HTERT RPE-1 (cell line): ENCODE data around the gene RXRA.

Source experiments
- in situ Hi-C: fragments of 300-500 bp; cut with MboI; formaldehyde crosslinking; loops from 4 replicates; pipeline ENCODE4 v1.14.3; 2020; ENCODE audit warnings: low sequenced_read_pairs

Gene RXRA

DNA sequence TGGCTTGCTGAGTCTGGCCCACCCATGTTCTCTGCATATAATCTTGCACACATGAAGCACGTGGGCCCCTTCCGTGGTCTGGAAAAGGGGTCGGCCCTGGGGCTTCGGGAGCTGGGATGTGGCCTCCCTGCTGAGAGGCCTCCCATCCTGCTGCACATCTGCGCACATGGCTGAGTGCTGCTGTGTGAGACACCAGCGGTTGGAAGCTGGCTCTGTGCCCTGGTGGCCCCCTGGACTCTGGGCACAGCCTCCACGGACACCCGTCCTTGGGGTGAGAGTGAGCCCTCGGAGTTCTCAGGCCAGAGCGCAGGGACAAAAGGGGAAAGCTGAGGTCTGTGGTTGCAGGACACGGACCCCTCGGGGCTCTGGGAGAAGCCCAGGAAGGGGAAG, 115.8 kb downstream of the RXRA start:
- in situ Hi-C loops = no loop called here

DNA sequence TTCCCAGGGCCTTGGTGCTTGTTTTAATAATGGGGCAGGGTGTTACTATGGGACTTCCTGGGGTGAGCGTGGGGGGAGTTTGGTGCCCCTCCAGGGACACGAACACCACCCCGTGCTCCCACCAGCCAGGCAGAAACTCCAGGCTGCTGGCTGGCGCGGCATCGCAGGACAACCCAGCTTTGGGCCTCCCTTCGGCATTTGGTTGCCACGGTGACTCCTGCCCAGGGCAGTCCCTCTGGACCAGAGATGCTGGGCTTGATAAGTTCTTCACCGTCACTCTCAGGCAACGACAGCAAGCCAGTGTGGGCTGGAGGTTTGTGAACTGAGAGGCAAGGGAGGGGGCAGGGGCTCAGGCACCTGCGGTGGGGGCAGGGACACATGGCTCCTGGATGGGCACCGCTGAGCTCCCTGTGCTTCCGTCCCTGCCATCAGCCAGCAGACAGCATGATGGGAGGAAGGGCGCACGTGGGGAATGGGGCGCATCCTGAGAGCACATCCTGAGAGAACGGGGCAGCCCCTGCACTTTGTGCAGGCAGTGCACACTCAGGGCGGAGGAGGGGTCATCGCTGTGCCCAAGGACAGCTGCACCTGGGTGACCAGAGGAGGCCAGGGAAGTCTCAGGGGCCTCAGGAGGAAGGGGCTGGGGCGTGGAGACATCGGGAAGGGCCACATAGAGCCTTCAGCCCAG, 116.4 kb downstream of the RXRA start:
- in situ Hi-C loops = no loop called here

DNA sequence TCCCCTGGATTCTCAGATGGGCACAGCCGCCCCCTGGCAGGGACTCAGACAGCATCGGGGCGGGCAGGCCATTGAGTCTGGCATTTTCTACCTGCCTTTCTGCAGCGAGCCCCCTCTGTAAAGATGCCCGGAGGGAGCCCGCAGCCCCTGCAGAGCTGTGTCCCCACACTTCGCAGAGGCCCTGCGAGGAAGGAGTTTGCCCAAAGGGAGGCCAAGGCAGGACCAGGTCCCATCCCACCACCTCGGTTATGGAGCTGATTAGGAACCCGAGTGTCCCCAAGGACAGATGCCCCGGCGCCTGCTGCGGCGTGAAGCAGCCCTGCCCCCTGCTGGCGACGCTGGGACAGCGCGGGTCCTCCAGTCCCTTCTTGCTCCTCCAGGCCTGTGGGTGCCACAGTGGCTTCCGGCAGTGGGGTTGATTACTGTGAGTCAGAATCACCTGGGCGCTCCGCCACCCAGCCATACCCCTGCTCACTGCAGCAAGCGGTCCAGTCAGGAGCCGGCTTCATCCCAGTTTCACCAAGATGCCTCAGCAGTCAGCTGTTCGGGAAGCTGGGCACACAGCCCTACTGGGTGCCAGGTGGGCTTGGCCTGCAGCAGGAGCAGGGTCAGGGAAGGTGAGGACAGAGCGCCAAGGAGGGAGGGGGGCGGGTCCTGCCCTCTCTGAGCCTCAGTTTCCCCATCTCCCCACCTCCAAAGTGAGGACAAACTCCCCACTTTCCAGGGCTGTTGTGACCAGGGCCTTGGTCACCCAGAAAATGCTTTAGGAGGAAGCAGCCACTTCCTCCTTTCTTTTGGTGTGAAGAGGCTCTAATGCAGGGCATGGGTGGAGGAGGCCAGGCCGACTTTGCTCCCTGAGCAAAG, 117.2 kb downstream of the RXRA start:
- in situ Hi-C loops = no loop called here

DNA sequence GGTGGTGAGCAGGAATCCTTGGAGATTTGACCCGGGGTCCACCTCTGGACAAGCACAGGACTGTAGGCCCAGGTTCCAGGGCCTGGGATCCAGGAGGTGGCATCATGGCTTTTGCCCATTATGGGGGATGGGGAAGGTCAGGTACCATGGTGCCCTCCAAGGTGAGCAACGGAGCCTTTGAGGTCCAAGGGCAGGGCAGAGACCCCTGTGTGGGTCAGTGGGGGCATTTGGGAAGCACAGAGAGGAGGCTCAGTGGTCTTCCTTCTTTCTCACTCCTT, 117.7 kb downstream of the RXRA start:
- in situ Hi-C loops = no loop called here

DNA sequence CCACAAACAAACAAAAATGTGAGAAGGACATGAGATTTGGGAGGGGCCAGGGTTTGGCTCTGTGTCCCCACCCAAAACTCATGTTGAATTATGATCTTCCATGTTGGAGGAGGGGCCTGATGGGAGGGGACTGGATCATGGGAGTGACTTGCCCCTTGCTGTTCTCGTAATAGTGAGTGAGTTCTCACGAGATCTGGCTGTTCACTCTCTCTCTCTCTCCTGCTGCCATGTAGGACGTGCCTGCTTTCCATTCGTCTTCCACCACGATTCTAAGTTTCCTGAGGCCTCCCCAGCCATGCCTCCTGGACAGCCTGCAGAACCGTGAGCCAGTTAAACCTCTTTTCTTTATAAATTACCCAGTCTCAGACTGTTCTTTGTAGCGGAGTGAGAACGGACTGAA, 118.7 kb downstream of the RXRA start:
- in situ Hi-C loops = no loop called here

DNA sequence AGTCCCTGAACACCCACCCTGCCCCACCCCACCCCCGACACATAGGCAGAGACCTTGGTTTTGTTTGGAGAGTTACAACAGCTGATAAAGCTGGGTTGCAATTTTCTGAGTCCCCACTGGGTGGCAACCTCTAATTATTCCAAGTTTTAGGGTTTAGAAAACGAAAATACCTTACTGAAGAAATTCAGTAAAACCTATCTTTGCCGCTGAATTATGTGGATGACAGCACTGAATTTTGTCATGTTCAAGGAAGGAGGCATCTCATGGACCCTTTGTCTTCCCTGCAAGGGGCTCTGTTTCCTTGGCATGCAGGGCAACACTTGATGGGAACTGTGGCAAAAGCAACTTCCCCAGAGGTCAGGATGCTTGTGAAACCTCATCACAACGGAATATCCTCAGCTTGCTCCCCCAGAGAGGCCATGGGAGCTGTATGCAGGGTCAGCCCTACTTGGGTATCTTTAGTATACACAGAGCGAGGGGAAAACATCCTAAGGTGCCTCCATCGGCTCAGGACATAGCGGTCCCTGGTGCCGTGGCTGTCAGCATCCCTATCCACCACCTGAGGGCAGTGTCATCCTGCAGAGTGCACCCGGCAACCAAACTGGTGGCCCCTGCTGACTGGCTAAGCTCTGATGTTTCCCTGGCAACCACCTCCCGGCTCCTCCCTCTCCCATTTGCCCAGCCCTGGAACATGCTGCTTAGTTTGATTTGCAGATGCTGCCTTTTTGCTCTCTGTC, 123.1 kb downstream of the RXRA start:
- in situ Hi-C loops = no loop called here

DNA sequence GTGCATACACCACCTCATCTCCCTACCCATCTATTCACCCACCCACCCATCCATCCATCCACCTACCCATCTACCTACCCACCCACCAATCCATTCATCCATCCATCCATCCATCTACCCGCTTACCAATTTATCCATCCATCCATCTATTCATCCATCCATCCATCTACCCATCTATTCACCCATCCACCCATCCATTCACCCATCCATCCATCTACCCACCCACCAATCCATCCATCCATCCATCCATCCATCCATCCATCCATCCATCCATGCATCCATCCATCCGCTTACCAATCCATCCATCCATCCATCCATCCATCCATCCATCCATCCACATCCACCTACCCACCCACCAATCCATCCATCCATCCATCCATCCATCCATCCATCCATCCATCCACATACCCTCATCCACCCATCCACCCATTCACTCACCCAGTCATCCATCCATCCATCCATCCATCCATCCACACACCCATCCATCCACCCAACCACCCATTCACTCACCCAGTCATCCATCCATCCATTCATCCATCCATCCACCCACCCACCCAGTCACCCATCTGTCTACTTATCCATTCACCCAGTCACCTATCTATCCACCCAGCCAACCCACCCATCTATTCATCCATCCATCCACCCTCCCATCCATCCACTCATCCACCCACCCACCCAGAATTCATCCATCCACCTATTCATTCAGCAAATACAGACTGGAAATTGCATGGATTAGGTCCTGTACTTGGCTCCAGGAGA, 125.6 kb downstream of the RXRA start:
- in situ Hi-C loops = no loop called here

DNA sequence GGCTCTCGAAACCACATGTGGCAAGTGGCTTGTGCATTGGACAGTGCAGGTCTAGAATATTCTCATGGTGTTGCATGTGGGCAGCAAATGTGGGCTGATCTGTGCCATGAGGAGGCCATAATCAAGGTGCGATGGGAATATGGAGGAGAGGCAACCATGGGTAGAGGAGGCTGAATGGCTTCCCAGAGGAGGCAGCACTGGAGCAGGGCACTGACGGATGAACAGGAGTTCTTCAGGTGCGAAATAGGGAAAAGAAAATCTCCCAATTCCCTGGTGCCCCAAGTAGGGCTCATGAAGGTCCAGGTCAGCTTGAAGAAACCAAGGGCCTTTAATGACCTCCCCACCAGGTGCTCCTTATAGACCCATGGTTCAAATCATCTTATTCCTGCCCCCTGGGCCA, 126.5 kb downstream of the RXRA start:
- in situ Hi-C loops = no loop called here

DNA sequence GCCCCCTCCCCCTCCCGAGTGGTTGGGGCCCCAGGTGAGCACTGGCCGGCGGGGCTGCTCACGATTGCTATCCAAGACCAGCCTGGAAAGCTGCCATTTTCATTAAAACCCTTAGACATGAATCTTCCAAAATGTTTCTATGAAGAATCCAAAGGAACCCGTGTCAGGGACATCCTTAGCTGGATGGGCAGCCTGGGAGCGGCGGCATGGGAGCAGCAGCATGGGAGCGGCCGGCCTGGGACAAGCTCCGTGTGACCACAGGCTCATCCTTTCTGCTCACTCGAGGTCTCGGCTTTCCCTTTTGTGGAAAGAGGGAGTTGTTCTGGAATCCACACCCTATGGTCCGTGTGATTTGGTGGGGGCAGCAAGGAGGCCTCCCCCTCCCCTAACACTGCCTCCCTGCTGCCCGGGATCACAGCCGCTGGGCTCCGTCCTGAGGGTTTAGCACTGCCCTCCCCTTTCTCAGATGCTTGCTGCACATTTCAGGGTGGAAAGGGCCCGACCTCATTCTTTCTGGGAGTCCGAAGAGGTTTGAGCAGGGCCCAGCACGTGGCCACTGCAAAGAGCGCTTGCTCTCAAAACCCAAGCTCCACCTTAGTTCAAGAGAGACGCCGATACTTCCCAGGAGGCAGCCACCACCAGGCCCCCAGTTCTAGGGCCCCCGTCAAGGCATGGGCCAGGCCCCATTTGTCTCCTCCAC, 127.7 kb downstream of the RXRA start:
- in situ Hi-C loops = no loop called here

DNA sequence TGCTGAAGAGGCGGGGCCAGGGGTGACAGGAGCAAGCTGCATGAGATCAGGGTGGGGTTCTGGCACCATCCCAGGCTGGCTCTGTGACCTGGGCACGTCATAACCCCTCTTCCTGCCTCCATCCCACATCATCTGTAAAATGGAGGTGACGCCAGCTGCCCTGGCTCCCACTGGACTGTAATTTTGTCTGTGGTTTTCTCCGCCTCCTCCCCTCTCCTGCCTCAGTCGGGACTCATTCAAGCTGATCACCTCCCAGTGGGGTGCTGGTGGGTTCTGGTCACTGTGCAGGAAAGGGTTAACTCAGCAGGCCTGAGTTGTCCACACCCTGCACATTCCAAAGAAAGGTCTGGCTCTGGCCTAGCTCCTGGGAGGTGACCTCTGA, 128.2 kb downstream of the RXRA start:
- in situ Hi-C loops = no loop called here

DNA sequence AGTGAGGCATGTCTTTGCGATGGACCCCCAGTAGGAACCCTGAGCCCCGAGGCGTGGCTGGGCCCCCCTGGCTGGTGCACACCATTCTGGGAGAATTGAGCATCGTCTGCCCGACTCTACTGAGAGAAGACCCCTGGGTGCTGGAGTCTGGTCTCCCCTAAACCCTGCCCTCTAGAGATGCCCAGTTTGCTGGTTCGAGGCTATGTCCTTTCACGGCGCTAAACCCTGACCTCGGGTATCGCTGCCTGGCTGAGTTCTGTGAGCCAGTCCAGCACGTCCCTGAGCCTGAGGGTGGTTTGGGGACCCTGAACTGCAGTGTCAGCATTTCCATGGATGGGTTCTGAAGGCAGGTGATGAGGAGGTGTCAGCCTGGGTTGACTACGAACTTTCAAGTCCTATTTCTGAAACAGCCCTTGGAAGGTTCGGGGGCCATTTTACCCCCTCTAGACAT, 128.8 kb downstream of the RXRA start:
- in situ Hi-C loops = no loop called here

DNA sequence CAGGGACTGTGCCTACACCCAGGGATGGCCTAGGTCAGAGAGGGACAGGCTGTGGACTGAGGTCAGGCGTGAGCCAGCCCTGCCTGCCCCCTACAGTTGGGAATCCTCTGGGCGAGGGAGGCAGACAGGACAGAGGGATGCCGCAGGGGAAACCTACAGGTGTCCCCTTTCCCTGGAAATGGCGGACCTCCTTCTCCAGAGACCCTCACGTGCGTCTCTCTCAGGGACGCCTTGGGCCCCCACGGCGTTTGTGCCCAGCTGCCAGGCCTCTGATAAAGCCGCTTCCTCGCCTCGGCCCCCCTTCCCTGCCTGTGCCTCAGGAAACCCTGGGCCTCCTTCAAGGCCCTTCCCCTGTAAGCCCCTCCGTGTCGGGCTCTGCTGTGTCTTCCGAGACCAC, 129.3 kb downstream of the RXRA start:
- in situ Hi-C loops = no loop called here

DNA sequence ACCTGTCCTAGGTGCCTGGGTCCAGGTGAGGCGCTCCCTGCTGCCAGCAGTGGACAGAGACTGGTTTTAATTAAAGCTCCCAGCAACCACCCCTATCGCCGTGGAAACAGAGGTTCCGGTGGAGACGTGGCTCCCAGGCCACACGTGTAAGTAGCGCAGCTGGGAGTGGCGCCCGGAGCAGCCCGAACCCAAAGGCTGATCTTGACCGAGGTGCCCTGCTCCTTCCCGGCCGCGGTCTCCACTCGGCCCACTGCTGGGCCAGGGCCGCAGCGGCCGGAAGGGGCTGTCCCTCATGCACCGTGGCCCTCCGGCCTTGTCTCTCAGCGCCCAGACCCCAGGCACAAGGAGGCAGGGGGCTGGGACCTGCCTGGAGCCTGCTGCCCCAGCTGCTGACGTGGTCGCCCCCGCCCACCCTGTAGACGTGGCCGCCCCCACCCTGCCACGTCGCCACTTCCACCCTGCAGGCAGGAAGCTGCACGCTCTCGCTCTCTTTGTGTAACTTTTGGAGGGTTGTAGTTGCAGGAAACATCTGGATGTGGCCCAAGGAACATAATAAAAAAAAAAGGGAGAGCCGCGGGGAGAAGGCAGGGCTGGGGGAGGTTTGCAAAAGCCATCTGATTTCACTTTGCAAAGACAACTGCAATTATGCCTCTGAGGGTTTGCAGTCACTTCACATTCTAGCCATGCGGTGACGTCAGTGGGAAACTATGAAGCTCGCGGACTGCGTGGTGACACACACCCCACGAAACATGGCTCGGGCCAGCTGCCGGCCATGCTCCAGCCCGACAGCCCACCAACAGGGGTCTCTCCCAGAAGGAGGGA, 129.9 kb downstream of the RXRA start:
- in situ Hi-C loops = no loop called here

DNA sequence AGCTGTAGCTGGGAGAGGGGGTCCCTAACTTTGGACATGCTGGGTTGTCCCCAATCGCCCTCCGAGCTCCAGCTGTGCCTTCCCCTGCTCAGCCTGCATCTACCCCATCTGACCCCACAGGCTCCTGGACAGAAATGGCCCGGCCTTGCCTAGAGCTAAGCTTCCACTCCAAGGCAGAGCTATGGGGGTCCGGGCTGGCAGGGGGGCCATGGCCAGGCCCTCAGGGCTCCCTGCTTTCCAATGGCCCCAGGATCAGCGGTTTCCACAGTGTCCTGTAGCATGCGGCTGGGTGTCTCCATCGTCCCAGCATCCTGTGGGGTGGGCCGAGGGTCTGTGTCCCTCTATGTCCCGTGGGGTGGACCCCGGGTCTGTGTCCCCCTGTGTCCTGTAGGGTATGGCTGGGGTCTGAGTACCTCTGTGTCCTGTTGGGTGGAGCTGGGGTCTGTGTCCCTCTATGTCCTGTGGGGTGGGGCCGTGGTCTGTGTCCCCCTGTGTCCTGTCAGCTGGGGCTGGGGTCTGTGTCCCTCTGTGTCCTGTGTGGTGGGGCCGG, 130.6 kb downstream of the RXRA start:
- in situ Hi-C loops = no loop called here

DNA sequence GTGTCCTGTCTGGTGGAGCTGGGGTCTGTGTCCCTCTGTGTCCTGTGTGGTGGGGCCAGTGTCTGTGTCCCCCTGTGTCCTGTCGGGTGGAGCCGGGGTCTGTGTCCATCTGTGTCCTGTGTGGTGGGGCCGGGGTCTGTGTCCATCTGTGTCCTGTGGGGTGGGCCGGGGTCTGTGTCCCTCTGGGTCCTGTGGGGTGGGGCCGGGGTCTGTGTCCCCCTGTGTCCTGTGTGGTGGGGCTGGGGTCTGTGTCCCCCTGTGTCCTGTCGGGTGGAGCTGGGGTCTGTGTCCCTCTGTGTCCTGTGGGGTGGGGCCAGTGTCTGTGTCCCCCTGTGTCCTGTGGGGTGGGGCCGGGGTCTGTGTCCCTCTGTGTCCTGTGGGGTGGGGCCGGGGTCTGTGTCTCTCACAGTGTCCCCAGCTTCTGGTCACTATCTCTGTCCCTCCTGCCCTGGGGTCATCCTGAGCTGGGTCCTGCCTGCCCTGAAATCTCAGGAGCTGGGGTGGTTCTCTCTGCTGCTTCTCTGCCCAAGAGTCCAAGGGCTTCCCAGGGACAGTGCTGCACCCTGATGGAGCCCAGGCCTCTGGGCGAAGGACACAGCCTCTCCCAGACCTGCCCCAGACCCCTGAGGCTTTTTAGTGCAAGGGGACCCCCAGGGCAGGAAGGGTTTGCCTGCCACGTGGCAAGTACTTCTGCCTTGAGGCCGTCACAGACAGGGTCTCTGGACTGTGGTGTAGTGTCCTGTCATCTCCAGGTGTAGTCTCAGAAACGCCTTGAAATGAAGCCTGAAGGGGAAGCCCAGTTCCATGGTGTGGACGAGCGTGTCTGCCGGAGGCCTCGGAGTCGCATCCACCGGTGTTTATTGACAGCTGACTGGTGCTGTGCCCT, 131.3 kb downstream of the RXRA start:
- in situ Hi-C loops = no loop called here

DNA sequence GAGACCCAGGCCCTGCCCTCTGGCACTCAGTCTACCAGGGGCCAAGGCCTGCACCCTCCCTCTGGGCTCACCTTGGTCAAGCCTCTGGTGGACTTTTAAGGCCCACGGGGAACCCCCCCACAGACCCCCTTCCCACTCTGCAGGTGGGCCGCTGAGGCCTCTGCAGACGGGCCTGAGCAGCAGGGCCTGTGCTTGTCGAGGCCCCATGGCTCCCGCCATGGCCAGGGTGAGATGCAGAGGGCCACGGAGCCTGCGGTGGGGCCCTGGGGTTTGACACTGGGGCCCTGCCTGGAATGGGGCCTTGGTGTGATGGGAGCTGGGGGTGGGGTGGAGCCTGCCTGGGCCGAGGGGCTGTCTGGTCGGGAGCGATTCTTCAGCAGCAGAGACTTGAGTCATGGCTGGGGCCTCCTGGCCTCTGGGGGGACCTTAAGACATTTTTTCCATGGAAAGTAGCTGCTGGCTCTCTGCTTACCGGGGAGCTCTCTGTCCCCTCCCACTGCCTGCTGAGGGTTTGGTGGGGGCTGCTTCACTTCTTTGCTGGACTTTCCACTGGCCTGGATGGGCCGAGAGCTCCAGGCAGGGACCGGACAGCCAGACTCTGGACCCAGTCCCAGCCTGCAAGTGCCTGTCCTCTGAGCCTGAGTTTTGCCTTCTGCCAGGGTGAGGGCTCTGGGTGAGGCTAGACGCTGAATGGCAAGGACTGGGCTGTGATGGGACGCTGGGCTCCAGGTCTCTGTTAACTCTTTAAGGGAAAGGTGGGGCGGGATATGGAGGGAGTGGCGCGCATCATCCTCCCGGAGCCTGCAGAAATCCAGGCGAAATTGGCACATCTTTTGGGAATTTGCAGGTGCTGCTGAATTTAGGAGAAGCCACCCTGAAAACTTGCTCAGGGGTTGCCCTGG, 132.2 kb downstream of the RXRA start:
- in situ Hi-C loops = no loop called here

DNA sequence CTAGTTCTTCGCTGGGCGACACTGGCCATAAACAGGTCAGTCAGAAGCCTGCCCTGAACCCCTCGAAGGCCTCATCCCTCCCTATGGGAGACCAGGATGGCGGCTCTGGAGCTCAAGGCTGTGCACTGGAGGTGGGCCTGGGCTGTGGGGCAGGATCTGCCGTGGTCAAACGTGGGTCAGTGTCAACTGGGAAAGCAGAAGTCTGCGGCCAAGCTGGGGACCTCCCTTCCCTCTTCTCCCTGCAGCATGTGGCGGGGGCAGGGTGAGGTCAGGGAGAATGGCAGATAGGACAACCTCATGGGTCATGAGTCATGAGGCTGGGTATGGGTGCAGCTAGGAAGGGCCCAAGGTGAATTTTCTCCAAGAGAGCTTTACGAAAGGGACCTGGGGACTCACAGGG, 132.9 kb downstream of the RXRA start:
- in situ Hi-C loops = no loop called here

DNA sequence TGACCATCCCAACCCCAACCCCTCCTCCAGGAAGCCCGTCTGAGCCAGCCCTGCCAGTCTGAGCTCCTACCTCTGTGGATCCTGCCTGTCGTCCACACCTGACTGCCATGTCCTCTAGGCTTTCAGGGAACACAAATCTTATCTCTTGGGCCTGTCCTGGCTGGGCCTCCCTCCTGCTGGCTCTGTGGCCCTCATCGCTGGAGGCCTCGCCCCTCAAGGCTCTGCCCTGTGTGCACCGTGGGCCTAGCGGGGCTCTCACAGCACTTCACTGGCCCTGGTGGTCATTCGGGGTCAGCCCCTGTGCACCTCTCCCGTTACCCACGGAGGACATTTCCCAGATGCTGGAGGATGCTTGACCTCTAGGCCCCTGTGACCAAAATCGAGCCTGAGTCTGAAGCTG, 133.3 kb downstream of the RXRA start:
- in situ Hi-C loops = no loop called here
